GM19395 (cell line): ENCODE measurements around the gene TMEM200B.
"Not testable (repeated sequence)": the region's sequence is repeated elsewhere in the genome, so short reads cannot be mapped to it uniquely, and the experiment has no call there.

Experiments used
- ATAC-seq: cut with Tn5 transposase; IDR thresholded peaks from one replicate; pipeline ENCODE4 v1.9.1; 2021; ENCODE audit warnings: mild to moderate bottlenecking, moderate library complexity; ENCODE audit not compliant: unreplicated experiment

TMEM200B gene

DNA sequence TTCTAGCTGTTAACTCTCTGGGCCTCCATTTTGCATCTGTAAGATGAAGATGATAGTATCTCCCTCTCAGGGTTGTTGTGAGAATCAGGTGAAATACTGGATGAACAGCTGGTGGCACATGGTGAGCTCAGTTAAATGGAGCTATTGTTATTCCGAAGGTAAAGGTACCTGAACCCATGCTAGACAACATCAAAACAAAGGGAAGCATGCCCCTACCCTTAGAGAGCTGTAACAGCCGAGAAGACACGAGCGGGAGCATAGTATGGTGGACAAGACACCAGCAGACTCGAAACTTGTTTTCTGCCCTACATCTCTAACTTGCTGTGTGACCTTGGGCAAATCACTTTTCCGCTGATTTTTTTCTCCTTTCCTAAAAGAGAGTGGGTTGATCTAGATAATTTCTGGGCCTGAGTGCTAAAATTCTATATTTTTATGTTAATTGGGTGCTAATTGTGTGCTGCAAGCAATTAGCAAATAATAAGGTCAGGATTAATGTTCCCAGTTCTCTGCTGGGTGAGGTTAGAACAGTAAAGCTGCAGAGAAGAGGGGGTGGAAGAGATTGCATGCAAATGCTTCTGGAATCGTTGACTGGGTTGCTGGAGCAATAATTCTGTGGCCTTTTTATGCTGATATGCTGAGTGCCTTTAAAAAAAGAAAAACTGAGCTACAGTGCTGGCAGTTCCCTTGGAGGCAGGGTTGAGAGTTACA is 10.8 kb downstream of the TMEM200B start:
- no peak for ATAC-seq

- not testable (repeated sequence) for ATAC-seq
Observed at GRCh38 chr1:29108041-29108440, 15.7 kb downstream of the TMEM200B start.

DNA sequence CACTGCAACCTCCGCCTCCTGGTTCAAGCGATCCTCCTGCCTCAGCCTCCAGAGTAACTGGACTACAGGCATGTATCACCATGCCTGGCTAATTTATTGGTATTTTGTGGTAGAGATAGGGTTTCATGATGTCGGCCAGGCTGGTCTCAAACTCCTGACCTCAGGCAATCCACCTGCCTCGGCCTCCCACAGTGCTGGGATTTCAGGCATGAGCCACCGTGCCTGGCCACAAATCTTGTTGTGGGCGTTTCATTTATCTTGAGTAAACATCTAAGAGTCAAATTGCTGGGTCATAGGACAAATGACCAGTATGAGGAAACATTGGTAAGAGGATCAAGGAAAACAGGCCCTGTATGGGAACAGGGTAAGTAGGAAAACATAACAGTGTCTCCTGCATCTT is 17.9 kb downstream of the TMEM200B start:
- no peak for ATAC-seq

DNA sequence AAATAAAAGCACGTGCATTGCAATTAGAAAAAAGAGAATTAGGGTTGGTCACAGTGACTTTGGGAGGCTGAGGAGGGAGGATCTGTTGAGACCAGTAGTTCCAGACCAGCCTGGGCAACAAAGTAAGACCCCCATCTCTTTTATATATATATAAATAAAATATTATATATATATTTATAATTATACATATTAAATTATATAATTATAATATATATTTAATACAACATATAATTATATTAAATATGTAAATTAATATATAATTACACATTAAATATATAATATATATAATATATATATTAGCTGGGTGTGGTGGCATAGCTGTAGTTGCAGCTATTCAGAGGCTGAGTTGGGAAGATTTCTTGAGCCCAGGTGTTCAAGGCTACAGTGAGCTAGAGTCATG is 23.2 kb downstream of the TMEM200B start:
- ATAC-seq = no peak

- no peak for ATAC-seq
Observed at GRCh38 chr1:29099286-29099685, 24.4 kb downstream of the TMEM200B start.

DNA sequence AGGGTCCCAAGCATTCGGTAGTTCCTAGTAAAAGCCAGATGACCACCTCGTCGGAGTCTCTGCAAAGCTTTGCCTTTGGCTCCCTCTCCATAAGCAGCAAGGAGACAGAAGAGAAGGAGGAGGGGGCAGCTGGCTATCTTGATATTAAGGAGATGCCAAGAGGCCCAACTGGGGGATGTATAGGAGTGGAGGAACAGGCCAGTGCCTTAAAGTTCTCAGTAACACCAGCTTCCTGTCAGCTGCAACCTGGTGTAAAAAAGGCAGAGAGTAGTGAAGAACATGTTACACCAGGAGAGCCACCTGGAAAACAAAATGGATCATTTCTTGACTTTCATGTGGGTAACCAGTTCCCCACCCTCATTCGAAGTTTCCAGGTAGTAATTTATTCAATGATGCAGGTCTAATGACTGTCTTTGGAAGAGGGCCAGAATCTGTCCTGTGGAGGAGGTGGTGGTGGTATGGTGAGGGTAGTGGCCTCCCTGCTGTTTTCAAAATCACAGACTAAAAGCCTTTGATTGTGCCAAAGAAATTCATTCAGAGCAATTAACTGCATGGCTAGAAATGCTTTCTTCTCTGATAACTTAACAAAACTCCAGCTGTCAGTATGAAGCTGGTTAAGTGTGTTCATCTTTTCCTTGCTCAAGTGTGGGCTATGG is 27.3 kb downstream of the TMEM200B start:
- ATAC-seq = no peak

- ATAC-seq = no peak
Observed at GRCh38 chr1:29094954-29095353, 28.7 kb downstream of the TMEM200B start.

- ATAC-seq = no peak
Observed at GRCh38 chr1:29094433-29094832, 29.3 kb downstream of the TMEM200B start.

- ATAC-seq = not testable (repeated sequence)
Observed at GRCh38 chr1:29092704-29093103, 31.0 kb downstream of the TMEM200B start.

- ATAC-seq = no peak
Observed at GRCh38 chr1:29090937-29091618, 32.6 kb downstream of the TMEM200B start.

GRCh38 chr1:29084196-29084521 is 39.5 kb downstream of the TMEM200B start:
- ATAC-seq = no peak

DNA sequence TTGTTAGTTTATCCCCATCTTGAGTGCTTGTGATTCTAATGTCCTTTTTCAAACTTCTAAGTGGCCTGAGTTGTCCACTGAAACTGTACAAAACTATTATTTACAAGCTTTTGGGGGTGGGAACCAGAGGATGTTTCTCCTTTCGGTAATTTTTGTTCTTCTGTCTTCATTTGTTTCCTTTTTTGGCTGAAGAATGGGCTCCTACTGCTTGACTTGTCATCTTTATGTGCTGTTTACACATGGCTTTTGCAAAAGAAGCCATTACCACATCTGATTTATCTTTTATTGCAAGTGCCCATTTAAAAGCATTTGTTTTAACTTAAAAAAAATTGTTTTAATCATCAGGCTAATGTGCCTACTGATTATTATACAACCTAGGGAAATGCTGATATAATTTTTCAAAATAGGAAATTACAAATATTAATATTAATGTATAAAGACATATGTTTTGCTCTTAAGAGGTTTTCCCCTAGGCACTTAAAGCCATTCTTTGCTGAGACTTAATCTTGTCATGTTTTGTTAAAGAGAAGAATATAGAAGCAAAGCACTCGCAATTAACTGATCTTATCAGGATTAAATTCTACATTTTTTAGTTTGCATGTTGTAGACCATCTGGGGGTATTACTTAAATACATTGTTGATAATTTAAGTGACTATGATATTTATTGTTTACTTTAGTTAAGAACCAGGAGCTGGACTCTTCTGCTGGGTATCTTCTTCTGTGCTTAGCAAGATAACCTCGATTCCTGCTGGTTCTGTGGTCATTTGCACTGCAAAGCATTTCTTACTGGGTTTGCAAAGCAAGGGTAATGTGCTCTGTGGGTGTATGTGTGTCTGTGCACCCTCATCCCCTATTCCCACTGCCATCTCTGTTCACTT is 40.1 kb downstream of the TMEM200B start:
- ATAC-seq = no peak

- ATAC-seq = no peak
Observed at GRCh38 chr1:29082519-29082918, 41.2 kb downstream of the TMEM200B start.

GRCh38 chr1:29081201-29081600 is 42.5 kb downstream of the TMEM200B start:
- ATAC-seq = no peak

DNA sequence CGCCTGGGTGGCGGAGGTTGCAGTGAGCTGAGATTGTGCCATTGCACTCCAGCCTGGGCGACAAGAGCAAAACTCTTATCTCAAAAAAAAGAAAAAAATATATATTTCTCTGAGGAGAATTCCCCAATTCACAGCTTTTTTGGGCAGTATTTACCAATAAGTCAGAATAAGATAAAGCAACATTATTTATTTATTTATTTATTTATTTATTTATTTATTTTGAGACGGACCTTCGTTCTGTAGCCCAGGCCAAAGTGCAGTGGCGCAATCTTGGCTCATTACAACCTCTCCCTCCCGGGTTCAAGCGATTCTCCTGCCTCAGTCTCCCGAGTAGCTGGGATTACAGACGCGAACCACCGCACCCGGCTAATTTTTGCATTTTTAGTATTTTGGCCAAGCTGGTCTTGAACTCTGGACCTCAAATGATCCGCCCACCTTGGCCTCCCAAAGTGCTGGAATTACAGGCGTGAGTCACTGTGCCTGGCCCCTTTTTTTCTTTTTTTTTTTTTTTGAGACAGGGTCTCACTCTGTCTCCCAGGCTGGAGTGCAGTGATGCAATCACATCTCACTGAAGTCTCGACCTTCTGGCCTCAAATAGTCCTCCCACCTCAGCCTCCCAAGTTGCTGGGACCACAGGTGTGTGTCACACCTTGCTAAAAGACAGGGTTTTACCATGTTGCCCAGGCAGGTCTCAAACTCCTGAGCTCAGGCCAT is 43.6 kb downstream of the TMEM200B start:
- not testable (repeated sequence) for ATAC-seq

DNA sequence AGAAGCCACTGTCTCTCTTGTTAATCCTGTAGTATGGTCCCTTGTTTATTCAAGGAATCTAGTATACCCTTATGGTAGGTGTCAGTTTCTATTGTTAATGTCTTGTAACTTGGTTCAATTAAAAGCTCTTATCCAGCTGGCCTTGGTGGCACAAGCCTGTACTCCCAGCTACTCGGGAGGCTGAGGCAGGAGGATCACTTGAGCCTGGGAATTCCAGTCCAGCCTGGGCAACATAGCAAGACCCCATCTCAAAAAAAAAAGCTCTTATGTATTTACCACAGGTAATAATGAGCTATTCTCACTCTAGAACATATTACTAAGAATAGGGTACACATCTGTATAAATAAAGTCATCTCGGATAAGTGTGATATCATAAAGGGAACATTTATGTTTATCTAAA is 46.5 kb downstream of the TMEM200B start:
- ATAC-seq = no peak
